Measurements from ENCODE around the gene SLFN13.
"Not testable (repeated sequence)": the region's sequence is repeated elsewhere in the genome, so short reads cannot be mapped to it uniquely, and the experiment has no call there.

SLFN13 gene

GRCh38 chr17:35432176-35433074 is 16.1 kb downstream of the SLFN13 start, which contains the start of gene SLFN12:
SLFN12 (minus strand) TSS chr17:35432500; CDS start chr17:35423028, 9,472 bp downstream.
- DNase-seq: peak in 7 of 58 donors; percentile 0 to 41 (median 10)

DNA sequence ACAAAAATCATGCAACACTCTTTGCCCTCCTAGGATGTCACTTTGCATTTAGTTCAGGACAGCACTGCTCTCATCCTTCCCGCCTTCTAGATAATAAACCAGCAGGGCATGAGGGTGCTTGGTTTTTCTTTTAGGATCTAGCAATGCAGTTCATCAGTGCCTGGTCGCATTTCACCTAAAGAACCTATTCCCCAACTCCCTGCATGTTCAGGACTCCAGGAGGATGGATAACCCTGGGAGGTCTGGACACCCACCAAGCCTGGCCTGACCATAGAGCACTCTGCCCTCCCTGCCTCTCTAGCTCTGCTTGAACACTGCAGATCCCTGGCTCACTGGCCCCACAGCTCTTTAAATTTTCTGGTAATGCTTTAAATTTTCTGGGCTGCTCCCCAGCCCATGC is 18.9 kb downstream of the SLFN13 start:
- no peak for DNase-seq

- no peak for DNase-seq
These were observed 20.3 kb downstream of the SLFN13 start for GRCh38 chr17:35428229-35428628.

DNA sequence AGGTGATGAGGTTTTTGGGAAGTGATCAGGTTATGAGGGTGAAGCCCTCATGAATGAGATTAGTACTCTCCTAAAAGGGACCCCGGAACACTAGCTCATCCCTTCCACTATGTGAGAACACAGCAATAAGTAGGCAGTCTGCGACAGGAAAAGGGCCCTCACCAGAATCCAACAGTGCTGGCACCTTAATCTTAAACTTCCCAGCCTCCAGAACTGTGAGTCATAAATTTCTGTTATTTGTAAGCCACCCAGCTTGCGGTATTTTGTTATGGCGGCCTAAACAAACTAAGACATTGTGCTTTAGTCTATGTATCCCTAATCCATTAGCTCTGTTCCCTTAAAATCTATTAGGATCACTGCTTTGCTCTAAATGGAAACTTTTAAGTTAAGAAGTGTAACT is 24.8 kb downstream of the SLFN13 start:
- DNase-seq: no peak

- not testable (repeated sequence) for DNase-seq
These were observed 27.5 kb downstream of the SLFN13 start for GRCh38 chr17:35421069-35421468.

- no peak for DNase-seq
These were observed 31.9 kb downstream of the SLFN13 start for GRCh38 chr17:35416659-35417058.

DNA sequence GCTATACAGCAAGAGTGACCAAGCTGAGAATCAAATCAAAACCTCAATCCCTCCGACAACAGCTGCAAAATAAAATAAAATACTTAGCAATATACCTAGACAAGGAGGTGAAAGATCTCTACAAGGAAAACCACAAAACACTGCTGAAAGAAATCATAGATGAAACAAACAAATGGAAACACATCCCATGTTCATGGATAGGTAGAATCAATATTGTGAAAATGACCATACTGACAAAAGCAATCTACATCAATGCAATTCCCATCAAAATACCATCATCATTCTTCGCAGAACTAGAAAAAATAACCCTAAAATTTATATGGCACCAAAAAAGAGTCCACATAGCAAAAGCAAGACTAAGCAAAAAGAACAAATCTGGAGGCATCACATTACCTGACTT is 33.9 kb downstream of the SLFN13 start:
- DNase-seq: not testable (repeated sequence)

DNA sequence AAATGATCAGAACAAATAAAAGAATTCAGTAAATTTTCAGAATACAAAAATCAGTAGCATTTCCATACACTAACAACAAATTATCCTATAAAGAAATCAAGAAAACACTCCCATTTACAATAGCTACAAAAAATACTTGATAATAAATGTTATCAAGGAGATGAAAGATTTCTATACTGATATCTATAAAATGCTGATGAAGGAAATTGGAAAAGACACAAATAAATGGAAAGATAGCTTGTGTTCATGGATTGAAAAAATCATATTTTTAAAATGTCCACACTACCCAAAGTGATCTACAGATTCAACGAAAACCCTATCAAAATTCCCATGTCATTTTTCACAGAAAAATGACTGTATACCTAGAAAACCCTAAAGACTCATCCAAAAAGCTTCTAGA is 34.3 kb downstream of the SLFN13 start:
- no peak for DNase-seq

GRCh38 chr17:35407531-35407930 is 41.0 kb downstream of the SLFN13 start:
- DNase-seq: no peak

- no peak for DNase-seq
These were observed 42.0 kb downstream of the SLFN13 start for GRCh38 chr17:35406568-35406967.

DNA sequence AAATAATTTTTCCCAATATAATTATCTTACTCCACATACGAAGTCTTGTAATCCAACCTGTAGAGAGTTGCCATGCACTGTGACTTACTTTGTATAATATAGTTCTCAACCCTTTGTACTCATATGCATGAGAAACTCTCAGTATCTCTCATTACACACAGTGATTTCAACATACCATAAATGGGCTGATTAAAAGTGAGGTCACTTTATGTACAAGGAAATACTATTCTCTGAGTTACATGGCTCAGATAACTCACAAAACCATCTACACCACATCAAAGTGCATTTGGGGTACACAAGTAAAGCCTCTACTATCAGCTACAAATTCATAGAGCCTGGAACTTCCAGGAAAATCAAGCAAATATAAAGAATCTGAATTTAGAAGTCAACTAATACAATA is 44.2 kb downstream of the SLFN13 start:
- DNase-seq: no peak

GRCh38 chr17:35393783-35394182 is 54.8 kb downstream of the SLFN13 start:
- DNase-seq: not testable (repeated sequence)

DNA sequence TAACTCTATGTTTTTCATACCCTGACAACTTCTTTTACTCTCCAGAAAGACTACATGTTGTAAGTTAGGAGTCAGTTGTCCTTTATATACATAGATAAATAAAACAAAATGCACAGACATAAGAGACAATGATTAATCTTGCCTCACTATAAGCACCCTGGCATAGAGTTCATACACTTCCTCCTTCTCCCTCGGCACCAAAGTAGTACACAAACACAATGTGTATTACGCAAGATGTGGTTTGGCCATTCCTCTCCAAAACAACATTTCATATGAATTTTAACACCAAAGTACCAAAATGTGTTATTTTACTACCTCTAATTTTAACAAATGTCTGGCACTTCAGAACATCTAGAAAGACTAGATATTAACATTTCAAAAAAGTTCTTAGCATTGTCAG is 57.9 kb downstream of the SLFN13 start:
- no peak for DNase-seq

- DNase-seq: no peak
These were observed 58.4 kb downstream of the SLFN13 start for GRCh38 chr17:35390156-35390555.

GRCh38 chr17:35387496-35387895 is 61.1 kb downstream of the SLFN13 start:
- DNase-seq: no peak

All from anterior cingulate cortex (tissue), 58 donors.